IPS-NIHi11 (cell line): Measurements from ENCODE around the gene ZIC1.
A peak's percentile ranks its signal among the peaks of the same experiment; 100 is the strongest.

Experiments used
- DNase-seq: peaks from one replicate; pipeline ENCODE4 v3.0.0; 2012; ENCODE audit warnings: mixed read lengths, low spot score

ZIC1 gene

GRCh38 chr3:147395899-147396711 is 13.1 kb upstream of the ZIC1 start:
- DNase-seq = no peak

DNA sequence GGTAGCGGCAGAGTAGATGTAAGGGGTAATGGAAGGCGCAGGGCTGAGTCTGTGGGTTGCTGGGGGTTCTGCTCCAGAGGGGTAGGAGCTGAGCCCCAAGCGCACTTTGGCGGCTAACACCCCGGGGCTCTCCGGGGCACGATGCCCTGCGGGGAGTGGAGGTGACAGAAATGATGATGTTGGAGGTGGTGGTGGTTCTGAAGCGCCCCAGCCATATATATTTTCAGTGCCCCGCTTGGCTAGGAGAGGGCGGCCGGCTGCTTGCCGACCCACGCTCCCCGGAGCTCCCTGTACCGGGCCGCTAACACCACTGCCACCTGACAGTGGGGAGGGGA is 12.5 kb upstream of the ZIC1 start:
- DNase-seq = no peak

DNA sequence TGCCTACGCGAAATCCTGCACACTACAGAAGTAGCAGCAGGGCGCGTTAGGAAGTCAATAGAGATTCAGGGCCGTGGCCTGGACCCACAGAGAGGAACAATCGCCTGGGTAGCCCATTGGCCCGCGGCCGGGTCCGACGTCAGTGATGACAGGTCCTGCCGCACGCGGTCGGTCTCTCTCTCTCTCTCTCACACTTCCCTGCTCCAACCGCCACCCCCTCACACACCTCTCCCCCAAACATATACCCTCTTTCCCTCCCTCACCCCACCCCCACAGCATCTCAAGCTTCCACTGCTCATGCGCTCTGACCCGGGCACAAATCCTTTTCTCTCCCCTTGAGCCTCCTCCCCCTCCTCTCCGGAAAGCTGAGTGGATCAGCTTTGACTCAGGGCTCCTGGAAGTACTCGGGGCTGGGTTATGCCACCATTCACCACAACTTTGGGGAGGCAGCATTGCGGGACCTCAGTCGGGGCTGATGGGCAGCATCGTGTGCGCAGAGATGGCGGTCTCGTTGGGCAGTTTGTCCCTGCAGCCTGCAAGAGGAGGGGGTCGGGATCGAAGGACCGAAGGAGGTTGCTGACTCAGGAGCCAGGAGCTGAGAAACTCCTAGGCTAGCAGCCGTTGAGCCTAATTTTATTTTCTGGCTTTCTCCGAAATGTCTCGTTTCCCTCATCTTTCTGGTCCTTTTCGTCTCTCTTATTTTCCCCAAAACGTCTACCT is 11.8 kb upstream of the ZIC1 start:
- peak; percentile 62 for DNase-seq

DNA sequence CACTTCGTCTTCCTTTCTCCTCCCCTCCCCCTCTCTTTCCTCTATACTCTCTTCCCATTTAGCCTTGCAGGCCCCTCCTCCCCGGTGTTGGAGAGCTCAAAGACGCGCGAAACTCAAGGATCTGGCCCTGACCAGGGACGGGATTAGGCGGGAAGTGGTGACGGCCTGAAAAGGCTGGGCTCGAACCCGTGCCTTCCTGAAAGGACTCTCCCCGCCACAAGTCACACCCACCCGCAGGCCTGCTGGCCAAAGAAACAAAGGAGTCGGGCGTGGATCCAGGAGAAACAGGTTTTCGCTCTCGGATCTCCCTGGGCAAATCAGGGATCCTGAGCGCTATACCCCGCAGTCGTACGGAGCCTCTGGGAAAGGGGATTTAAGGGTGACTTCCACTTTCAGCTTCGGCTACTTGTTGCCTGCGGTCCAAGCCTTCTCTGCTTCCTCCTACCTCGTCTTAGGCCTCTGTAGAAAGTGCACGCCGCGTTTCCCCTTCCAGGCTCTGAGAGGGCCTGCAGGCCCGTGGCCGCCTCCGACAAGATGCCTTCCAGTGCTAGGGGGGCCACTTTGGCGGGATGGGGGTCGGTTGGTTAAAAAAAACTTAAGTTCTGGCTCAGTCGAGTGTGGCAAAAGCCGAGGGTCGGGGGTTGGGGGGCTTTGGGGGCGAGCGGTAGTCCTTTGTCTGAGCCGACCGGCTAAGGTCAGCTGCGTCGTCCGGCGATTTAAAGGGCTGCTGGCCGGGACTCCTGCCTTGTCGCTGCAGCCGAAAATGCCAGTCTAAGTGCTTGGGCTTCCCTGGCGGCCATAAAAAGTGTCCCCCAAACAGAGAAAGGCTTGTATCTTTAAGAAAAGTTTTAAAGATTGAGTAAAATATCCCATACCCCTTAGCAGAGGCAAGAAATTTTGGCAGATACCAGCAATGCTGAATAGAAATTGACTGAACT is 11.0 kb upstream of the ZIC1 start:
- DNase-seq = no peak

DNA sequence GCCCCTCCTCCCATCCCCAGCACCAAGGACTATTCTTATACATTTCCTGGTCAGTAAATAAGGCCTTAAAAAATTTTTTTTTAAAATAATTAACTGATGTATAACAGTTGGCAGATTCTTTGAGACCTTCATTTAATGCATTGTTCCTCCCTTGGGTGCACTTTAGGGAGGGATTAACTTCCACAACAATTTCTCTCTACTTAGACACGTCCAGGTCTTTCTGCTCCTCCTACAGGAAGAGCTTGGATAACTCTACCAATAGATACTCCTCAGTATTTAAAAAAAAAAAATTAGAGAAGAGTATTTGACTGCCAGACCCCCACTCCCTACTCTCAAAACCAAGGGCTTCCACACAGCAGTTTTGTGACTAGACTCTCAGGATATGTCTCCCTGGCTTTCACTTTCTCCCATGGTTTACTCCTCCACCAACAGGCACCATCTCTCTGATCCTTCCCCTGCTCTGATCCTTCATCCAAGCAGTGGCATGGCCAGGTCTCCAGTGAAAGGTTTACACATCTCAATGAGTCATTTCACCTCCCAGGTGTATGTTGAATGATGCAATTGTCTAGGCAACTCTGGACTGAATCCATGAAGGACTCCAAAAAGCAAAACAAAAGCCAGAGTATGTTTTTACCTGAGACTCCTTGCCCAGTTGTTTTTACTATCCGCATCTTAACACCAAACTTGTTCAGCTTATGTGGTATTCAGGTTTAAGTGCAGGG is 10.2 kb upstream of the ZIC1 start:
- DNase-seq = no peak

DNA sequence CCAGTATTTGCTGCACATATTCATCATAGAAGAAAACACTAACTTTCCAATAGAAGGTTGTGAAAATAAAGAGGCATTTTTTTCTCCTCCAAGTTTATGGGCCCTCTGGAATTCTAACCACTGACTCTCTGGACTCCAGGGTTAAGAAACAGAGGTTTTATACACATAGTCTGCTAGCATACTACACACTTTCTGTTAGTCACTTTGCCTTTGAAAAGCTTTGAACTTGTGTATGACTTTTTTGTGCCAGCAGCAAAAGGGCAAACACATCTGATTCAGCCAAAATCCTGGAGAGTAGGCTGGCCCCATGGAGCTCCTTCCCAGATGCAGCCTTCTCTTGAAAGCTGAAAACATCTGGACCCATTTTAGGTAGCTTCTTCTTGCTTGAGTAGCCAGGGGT is 9.1 kb upstream of the ZIC1 start:
- DNase-seq = no peak

DNA sequence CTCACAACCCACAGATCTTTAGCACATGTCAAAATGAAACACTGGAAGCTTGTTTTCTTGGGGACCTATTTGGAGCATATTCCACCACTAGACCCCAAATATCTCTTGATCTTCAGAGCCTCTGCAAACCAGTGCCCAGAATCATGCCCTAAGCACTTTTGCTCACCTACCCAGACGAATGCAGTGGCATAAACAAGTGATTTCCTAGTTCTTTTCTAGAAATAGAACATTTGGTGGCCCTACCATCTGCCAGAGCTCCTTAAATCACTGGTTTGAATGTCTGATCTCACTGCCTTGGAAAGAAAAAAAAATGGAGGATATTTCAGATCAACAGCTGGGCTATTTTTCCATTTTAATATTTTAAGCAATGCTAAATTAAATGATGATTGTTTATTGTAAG is 8.2 kb upstream of the ZIC1 start:
- no peak for DNase-seq

- no peak for DNase-seq
Measured at GRCh38 chr3:147401421-147401820, 7.7 kb upstream of the ZIC1 start.

DNA sequence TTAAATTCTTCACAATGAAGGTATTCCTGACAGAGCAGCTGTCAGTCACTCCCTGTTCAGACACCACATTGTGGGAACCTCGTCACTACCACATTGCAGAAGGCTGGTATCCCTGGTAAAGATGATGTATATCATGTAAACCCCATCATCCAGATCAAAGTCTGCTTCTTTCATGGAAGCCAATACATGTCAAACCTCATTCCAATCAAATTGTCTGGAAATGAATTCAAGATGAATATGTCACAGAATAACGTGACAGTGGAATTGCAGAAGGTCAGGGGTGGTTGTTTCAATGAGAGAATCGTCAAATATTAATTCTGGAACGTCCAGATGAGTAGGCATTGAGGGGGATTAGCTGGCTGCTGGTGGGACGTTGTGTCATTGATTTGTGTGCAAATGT is 7.0 kb upstream of the ZIC1 start:
- DNase-seq = no peak

DNA sequence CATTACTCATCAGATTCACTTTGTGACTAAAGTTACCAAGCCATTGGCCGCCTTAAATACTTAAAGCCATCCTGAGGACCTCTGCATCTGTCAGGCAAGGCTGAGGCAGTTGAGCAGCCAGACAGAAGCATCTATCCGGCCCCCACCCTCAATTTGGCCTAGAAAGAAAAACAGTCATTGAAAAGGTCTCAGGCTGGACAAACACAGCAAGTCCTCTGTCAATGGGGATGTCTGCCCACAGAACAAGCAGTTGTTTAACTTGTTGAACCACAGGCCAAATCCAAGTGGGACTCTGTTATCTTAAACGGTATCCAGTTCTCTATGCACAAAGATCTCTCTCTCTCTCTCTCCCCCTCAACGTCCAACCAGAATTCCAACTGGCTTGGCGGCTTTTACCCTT is 5.7 kb upstream of the ZIC1 start:
- DNase-seq = no peak

DNA sequence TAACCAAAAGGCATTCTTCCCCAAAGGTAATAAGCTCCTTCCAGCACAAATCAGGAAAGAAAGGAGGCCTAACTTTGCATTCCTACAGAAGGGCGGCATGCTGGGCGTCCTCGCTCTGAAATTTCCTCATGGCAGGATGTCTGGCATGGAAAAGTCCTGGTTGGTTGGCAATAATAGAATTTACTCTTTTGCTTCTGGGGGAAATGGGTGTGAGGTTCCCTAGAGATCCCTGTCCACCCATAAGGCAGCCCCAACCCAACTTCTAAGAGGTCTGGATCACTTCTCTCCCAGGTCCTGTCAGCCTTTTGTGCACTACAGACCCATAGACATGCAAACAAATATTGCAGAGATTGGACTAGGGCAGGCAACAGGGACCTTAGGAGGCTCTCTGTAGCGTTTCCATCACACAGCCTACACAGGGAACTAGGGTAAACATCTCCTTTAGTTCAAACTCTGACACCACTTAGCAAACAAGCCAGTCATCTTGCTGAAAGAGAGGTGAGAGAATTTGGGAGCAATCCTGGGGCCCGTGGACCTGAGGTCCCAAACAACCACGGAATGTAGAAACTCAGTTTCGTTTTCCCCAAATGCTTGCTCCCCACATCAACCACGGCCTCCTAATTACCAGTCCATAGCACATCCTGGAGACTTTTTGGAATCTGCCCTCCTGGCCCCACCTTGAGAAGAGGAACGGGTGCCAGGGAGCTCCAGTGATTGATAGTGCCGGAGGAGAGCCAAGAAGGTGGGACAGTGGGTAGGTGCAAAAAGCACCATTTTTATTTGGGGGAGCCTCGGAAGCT is 5.0 kb upstream of the ZIC1 start:
- DNase-seq = no peak

DNA sequence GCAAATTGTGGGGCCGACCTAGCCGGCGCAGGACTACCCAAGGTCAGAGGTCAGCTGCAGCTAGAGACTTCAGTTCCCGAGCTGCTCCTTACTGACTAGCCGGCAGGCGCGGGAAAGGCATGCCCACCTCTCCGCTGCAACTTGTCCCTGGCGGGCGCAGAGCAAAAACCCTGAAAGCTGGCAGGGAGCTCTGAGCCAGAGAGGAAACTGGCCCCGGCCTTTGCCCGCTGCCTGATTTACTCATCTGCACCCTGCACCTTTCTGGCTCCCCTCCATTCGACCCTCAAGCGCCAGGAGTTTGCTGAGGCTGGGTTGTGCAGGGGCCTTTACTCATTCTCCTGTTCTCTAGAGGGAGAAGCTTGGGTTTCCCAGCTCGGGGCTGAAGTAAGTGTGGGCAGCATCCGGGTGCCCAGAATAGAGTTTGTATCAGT is 4.3 kb upstream of the ZIC1 start:
- no peak for DNase-seq

DNA sequence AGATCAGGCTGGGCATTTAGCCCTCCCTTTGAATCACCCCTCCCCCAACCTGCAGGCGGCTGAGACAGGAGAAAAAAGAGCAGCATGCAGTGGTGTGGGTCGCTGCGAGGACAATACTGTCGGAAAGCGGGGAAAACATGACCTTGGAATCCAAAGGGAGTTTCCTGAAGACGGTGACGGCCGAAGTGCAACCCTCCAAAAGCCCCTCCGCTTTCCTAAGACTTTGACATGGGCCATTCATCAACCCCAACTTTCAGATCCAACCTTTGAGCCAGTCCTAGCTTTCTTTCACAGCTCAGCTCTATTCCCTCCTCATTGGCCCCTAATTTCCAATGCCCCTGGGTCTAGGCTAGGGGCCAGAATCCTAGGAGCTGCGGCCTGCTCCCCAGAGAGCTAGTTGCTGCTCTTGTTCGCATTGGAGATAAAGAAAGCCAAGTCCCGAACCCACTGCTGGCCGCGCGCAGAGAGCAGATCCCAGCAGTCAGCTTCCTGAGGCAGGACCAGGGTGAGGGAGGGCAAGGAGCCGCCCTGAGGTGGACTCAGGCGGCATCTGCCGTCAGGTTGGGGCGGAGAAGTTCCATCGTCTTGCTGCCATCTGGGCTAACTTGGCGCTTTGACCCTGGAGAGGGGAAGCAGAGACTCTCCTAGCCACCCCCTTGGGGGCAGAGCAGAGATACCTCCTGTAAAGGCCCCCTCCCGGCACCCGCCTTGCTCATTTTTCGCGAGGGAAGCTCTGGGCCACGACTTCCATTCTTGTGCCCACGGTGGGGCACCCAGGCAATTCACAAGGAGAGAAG is 3.7 kb upstream of the ZIC1 start:
- DNase-seq = no peak

DNA sequence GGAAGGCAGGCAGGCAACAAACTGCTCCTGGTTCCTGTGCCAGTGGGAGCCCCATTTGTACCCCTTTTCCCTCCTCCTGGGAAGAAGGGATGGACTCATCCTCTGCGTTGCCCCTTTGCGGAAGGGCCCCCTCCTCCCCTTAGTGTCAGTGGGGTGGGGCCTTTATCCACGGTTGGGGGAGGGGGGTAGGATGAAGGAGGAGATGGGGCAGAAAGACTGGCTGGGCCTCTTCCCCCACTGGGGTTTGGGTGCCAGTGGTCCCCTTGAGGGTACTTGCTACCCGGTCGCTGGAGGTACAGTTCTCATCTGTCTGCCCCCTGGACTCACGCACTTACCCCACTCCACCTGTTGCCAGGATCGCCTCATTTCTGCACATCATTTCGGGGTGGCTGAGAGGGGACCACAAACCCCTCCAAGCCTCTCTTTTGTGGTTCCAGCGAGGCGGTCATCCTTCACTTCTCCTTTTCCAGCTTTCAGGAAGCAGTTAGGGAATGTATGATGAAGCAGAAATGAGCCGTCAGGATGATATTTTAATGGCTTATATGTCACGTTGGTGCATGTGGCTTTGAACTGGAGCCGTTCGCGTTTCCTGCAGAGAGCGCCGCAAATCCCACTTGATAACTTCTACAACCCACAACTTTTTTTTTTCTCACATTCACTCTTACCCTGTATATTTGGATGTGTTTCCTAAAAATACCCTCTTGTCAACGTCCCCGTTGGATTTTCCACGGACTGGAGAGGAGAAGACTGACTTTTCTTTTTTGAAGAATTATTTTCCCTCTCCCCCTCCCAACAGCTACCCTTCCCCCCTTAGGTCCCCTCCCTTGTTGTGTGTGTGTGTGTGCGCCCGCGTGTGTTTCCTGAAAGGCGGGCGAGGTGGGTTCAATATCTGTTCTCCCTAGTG is 2.9 kb upstream of the ZIC1 start, which contains the start of gene ZIC4:
ZIC4 (minus strand) TSS at position 516 of the 904 bp plus-strand sequence. CDS start 3,746 bp downstream, outside the sequence.
- DNase-seq = no peak

DNA sequence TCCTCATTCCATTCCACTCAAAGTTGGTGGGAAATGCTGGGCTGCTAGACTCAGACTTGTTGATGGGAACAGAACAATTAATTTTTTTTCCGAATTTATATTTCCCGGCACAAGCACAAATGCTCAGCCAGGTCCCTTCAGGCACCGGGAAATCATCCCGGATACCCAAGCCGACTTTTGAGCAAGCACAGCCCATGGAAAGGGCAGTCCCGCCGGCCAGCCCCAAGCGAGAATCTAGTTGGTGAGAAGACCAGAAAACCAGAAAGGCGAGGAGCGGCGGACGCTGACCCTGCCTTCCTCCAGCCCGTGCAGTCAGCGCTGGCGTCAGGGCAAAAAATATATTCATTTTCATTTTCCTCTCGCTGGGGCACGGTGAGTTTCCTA is 2.1 kb upstream of the ZIC1 start:
- no peak for DNase-seq

DNA sequence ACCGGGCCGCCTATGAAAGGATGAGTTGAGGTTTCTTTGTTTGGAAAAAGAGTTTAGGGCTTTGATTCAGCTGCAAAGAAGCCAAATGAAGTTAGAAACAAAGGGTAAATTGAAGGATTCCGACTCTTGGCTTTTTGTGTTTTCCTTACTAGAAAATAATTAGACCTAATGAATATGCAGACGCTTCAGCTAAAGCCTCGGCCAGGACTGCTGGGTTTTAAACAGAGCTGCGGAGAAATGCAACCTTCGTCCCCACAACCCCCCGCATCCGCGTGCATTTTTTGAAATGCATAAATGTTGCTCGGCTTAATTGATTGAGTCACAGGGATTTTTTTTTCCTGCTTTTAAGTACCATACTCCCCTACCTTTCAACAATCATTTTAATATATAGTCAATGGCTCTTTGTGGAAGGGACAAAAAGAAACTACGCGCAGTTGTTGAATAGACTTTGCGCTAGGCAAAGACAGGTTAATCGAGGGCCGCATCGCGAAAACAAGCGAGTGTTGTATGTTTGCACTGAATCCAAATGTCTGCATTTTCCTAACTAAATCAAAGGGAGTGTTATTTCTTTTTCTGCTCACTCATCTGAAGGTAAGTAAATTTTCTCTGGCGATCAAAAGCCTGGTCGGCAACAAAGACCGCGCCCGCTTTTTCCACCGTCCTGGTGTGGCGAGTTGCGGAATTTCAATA is 1.5 kb upstream of the ZIC1 start:
- DNase-seq = no peak

- no peak for DNase-seq
Measured at GRCh38 chr3:147408188-147409100, 721 bp upstream of the ZIC1 start.
